AG09309 (cell line): Measurements from ENCODE around the gene RERE.

Source experiments
- DNase-seq: peaks from one replicate; pipeline ENCODE4 v3.0.0-alpha.2; 2010; ENCODE audit warnings: low read depth
- H3K4me3 ChIP-seq: 2 replicates; pipeline ENCODE4 v1.5.1; 2011; ENCODE audit warnings: mild to moderate bottlenecking, low read depth, low read length, moderate library complexity; ENCODE audit not compliant: control insufficient read depth
- CTCF ChIP-seq: IDR thresholded peaks from 2 replicates; pipeline ENCODE4 v1.5.1; 2011; ENCODE audit warnings: mild to moderate bottlenecking, low read depth, low read length, inconsistent platforms; ENCODE audit not compliant: insufficient read depth, control insufficient read depth; ENCODE audit errors: missing control alignments

Gene RERE

DNA sequence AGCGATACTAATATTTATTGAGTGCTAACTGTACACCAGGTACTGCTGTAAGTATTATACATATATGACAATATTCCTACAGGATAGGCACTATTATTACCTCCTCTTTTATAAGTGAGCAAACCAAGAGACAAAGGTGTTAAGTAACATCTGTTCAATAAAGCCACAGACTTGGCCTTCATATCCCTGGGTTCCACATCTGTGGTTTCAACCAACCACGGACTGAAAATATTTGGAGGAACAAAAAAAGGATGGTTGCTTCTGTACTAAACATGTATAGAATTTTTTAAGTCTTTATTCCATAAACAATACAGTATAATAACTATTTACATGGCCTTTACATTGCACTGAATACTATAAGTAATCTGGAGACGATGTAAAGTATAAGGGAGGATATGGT is 95.1 kb downstream of the RERE start:
- TF ChIP-seq CTCF: no peak

DNA sequence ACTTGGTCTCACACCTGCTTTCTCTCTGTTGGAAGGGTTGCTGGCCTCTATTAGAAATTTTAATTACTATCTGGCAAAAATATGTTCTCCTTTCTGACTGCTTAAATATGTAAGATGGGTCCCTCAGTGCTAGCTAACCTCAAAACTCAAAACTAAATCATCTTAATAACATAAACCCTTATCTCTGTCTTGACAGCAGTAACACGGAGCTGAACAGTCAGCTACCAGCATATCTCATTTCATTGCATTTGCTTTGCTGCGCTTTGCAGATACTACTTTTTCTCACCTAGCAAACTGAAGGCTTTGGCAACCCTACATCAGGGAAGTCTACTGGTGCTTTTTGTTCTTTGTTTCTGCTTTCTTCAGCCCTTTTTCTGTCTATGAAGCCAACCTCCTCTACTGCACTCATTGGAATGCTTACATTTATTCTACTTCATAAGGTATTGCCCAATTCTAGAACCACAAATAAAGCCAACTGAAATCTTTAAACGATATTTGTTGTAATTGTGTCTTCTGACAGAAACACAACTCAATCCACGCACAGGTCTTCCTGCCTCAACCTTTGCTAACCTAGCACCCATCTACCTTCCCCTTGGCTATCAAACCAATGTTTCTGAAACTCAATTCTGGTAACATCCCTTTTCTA is 95.6 kb downstream of the RERE start:
- DNase-seq: no peak
- no peak overlapping the region for H3K4me3 ChIP-seq
- TF ChIP-seq CTCF: no peak

More for the DNA sequence above, 95.1 kb downstream of the RERE start:
- no peak for DNase-seq
- no peak overlapping the region for H3K4me3 ChIP-seq

DNA sequence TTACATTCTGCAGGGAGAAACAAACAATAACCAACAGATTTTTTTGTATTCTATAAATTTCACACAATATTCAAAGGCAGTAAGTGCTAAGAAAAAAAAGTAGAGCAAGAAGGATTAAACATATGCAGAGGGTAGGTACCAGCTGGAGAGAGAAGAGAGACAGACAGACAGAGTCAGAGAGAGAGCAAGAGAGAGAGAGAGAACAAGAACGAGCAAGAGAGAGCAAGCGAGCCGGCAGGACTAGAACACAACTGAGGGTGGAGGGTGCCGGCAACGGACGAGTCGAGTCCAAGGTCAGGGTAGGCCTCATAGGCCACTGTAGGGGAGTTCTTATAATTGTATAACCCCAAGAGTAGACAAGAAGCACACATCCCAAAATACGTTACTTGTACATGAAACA is 97.1 kb downstream of the RERE start:
- no peak overlapping the region for H3K4me3 ChIP-seq
- TF ChIP-seq CTCF: no peak

GRCh38 chr1:8718850-8719361 is 98.5 kb downstream of the RERE start:
- no peak overlapping the region for H3K4me3 ChIP-seq
- no peak for DNase-seq
- peak; percentile 35 for TF ChIP-seq CTCF

More for the DNA sequence above, 97.1 kb downstream of the RERE start:
- DNase-seq: no peak

DNA sequence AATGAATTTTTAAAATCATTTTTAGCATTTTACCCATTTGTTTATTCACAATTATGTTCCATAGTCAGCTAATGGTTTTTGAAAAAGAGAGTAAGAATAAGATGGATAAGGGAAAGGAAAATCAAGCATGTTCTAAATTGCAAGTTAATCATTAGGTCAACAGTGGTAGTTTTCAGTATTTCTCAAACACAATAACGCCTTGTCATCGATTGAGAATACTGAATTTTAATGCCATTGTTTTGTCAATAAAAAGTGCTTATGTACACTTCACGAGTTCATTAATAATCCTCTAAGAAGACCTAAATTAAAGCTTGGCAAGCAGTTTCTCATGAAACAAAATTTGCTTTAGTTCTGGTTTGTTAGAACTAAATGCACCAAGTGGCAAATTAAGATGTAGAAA is 100.3 kb downstream of the RERE start:
- TF ChIP-seq CTCF: no peak
- no peak for DNase-seq
- no peak overlapping the region for H3K4me3 ChIP-seq

DNA sequence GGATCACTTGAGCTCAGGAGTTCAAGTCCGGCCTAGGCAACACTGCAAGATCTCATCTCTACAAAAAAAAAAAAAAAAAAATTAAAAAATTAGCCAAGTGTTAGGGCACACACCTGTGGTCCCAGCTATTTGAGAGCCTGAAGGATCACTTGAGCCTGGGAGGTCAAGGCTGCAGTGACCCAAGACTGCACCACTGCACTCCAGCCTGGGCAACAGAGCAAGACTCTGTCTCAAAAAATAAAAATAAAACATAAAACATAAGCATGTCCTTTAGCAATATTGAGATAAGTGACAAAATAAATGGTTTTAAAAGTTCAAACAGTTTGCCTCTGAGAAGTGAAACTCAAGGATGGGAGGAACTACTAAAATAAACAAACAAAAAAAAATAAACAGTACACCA is 101.2 kb downstream of the RERE start:
- H3K4me3 ChIP-seq: no peak overlapping the region
- no peak for TF ChIP-seq CTCF
- no peak for DNase-seq
